ENCODE measurements around the gene NELL1.

DNA sequence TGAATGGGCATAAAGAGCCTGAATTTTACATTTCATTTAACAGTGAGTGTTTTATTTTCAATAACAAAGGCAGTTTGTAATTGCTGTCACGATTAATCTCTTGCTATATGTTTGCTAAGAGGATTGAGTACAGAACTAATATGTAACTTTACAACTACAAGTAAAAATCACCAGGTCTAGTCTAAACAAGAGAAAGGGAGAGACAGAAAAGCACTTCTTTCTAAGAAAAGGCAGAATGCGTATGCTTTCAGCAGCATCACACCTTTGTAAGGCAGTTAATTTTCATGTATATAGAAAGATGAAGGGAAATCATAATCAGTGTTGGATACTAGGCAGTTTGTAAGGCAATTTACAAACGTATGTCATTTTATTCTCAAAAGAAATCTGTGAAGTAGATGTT lies 169.8 kb downstream of the NELL1 start:
- TF ChIP-seq, protein P1, sequence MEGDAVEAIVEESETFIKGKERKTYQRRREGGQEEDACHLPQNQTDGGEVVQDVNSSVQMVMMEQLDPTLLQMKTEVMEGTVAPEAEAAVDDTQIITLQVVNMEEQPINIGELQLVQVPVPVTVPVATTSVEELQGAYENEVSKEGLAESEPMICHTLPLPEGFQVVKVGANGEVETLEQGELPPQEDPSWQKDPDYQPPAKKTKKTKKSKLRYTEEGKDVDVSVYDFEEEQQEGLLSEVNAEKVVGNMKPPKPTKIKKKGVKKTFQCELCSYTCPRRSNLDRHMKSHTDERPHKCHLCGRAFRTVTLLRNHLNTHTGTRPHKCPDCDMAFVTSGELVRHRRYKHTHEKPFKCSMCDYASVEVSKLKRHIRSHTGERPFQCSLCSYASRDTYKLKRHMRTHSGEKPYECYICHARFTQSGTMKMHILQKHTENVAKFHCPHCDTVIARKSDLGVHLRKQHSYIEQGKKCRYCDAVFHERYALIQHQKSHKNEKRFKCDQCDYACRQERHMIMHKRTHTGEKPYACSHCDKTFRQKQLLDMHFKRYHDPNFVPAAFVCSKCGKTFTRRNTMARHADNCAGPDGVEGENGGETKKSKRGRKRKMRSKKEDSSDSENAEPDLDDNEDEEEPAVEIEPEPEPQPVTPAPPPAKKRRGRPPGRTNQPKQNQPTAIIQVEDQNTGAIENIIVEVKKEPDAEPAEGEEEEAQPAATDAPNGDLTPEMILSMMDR (conservative IDR thresholded peaks at IDR 0.05; ENCODE audit: low read length), result no peak
- no peak for TF ChIP-seq EZH2phosphoT487 (IDR thresholded peaks at IDR 0.05; ENCODE audit: borderline replicate concordance)
